Heart left ventricle (tissue), 13 donors: ENCODE measurements around the gene PARP4.
"Not testable (repeated sequence)": the region's sequence is repeated elsewhere in the genome, so short reads cannot be mapped to it uniquely, and the experiment has no call there.

ENCODE experiments used
- POLR2A ChIP-seq, 2 donors: fragments of 450-650 bp; IDR thresholded peaks; one replicate each; pipeline ENCODE4 v1.6.1; 2017; ENCODE audit warnings: antibody characterized with exemption in 2 of 2, mild to moderate bottlenecking in 2 of 2, moderate library complexity in 2 of 2
- TF ChIP-seq, protein P1 (sequence below), 12 donors: fragments of 200-600 bp; sonication (generic) in 4 of 12; IDR thresholded peaks; one replicate each; pipeline versions ENCODE4 v1.5.0 to v1.8.0; 2018 to 2022; ENCODE audit warnings: antibody characterized with exemption in 12 of 12, mild to moderate bottlenecking in 5 of 12
- donor health status: ischemic (EF 13 %, LVEDD 7.1; RV severe dilation, severe dysfunction).
- donor health status: DM: no; HTN: yes; CAD: no.
- donor health status: DM: no; HTN: no; CAD: no.
- donor health status: ischemic (EF 25% LVEDD 6.9; RV normal size, moderate dysfunction).
- donor health status: ischemic (EF 25% LVEDD 5.7; RV mildly dilated, moderate dysfunction).
- donor health status: ischemic (EF 35%, LVEDD 5.7; RV mildly dilated, moderate dysfunction).
- donor health status: nonischemic (EF 11% LVEDD 7.7; RV severe dilation, severe dysfunction).
- donor health status: DM: yes; HTN: yes; CAD: no.
- donor health status: PGD.
- donor health status: ischemic (EF 29% LVEDD 5.4; RV normal size, mild dysfunction).
- donor health status: nonischemic (EF 23%, LVEDD 6.1; RV moderate dilation, normal function).

DNA sequence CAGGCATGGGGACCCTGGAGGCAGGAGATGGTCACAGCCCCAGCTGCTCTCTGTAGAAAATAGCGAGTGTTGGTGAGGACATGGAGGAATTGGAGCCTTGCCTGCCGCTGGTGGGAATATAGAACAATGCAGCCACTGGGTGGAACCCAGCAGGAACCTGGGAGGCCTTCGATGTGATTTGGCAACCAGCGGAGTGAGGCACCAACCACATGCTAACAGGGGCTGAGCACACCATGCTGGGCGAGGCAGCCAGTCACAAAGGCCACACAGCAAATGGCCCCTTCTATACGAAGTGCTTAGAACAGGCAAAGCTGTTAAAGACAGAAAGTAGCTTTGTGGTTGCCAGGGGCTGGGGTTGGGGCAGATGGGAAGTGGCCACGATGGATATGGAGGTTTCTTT, 123.8 kb downstream of the PARP4 start:
- not testable (repeated sequence) for TF ChIP-seq POLR2A (IDR thresholded peaks at IDR 0.05)
- TF ChIP-seq, protein P1, sequence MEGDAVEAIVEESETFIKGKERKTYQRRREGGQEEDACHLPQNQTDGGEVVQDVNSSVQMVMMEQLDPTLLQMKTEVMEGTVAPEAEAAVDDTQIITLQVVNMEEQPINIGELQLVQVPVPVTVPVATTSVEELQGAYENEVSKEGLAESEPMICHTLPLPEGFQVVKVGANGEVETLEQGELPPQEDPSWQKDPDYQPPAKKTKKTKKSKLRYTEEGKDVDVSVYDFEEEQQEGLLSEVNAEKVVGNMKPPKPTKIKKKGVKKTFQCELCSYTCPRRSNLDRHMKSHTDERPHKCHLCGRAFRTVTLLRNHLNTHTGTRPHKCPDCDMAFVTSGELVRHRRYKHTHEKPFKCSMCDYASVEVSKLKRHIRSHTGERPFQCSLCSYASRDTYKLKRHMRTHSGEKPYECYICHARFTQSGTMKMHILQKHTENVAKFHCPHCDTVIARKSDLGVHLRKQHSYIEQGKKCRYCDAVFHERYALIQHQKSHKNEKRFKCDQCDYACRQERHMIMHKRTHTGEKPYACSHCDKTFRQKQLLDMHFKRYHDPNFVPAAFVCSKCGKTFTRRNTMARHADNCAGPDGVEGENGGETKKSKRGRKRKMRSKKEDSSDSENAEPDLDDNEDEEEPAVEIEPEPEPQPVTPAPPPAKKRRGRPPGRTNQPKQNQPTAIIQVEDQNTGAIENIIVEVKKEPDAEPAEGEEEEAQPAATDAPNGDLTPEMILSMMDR (IDR thresholded peaks at IDR 0.05), result not testable (repeated sequence)
